UCSD-AML1 (cell line): ENCODE data around the gene GPR35.

Experiments used
- DNase-seq: peaks from one replicate; lab custom pipeline; 2025; ENCODE audit not compliant: unreplicated experiment; lab: John Stamatoyannopoulos, UW

GPR35 gene

GRCh38 chr2:240624950-240625621 lies at the start of gene GPR35:
Gene GPR35, plus strand, starts transcription at chr2:240625480. Its CDS starts 4,473 bp downstream, at chr2:240629953.
- peak; percentile 73 for DNase-seq

- DNase-seq = no peak
Observed at GRCh38 chr2:240576036-240576435, 49.2 kb upstream of the GPR35 start.

- no peak for DNase-seq
Observed at GRCh38 chr2:240576436-240577205, 48.7 kb upstream of the GPR35 start.

GRCh38 chr2:240577281-240578109 lies 47.8 kb upstream of the GPR35 start:
- no peak for DNase-seq

- no peak for DNase-seq
Observed at GRCh38 chr2:240578110-240578450, 47.2 kb upstream of the GPR35 start.

GRCh38 chr2:240578488-240578887 lies 46.8 kb upstream of the GPR35 start:
- no peak for DNase-seq

- DNase-seq = no peak
Observed at GRCh38 chr2:240579071-240579762, 46.1 kb upstream of the GPR35 start.

GRCh38 chr2:240579771-240580614 lies 45.3 kb upstream of the GPR35 start:
- DNase-seq = no peak

- DNase-seq = no peak
Observed at GRCh38 chr2:240581811-240582210, 43.5 kb upstream of the GPR35 start.

GRCh38 chr2:240582781-240583180 lies 42.5 kb upstream of the GPR35 start:
- no peak for DNase-seq

GRCh38 chr2:240583774-240584173 lies 41.5 kb upstream of the GPR35 start:
- no peak for DNase-seq

- DNase-seq = peak; percentile 55
Observed at GRCh38 chr2:240584486-240585031, 40.7 kb upstream of the GPR35 start.

GRCh38 chr2:240585101-240585500 lies 40.2 kb upstream of the GPR35 start:
- DNase-seq = no peak

GRCh38 chr2:240585681-240586197 lies 39.5 kb upstream of the GPR35 start:
- DNase-seq = no peak

- DNase-seq = peak; percentile 96
Observed at GRCh38 chr2:240586198-240586918, 38.9 kb upstream of the GPR35 start, which contains the start of gene CAPN10. Gene CAPN10, plus strand, starts transcription at chr2:240586734. Its CDS starts 178 bp downstream, at chr2:240586912.

GRCh38 chr2:240586919-240587800 lies 38.1 kb upstream of the GPR35 start:
- DNase-seq = no peak

- no peak for DNase-seq
Observed at GRCh38 chr2:240588006-240588655, 37.1 kb upstream of the GPR35 start.
